ENCODE data around the gene MYOZ2. TPM values are rescaled to one million over a fixed set of nuclear protein-coding genes. Genes with fewer than 3 reads are reported as not detected.

The MYOZ2 gene
- total and polyA plus RNA-seq, 2 of the 13 experiments (the other 11 are each of a cell fraction or from before 2014, with no cell fraction given): 0.03 TPM; not detected in 1

DNA sequence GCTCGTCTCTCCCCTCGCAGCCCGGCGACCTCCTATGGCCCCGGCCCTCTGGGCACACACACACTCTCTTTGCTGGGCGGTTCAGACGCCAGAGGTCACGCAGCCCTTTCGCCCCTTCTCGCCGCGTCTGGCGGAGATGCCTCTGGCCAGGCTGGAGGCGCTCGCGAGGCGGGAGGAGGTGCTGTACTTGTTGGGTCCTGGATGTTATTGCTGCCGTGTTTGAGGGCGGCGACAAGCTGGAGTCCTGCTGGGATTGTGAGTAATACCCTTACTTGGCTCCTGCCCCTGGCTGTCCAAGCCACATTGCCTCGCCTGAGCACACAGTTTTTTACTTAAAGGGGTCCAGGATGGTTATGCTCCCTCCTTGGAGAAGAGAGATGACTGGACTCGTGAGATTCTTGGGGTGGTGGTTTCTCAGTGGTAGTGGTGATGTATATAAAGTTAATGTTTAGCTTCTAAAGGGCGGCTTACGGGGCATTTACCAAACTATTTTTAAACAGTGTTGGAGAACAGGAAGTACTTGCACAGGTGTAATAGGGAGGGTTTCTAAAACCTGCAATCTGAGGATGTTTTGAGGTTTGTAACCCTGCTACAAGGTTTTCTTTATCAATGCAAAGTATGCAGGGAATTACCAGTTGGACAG lies 77.5 kb downstream of the MYOZ2 start (continued):
- TF ChIP-seq, protein P1, sequence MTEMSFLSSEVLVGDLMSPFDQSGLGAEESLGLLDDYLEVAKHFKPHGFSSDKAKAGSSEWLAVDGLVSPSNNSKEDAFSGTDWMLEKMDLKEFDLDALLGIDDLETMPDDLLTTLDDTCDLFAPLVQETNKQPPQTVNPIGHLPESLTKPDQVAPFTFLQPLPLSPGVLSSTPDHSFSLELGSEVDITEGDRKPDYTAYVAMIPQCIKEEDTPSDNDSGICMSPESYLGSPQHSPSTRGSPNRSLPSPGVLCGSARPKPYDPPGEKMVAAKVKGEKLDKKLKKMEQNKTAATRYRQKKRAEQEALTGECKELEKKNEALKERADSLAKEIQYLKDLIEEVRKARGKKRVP (CRISPR knock-in tag; IDR thresholded peaks at IDR 0.05): 0 out of 4 replicates have a peak, but pooled peaks of 1 of the 2 experiments have one; percentile 46
- TF ChIP-seq ARNTL (CRISPR knock-in tag; IDR thresholded peaks at IDR 0.05) (no peak; the same call in 1 of the 2 replicates), ZSCAN25 (CRISPR knock-in tag; IDR thresholded peaks at IDR 0.05) (no peak), ZNF841 (CRISPR knock-in tag; IDR thresholded peaks at IDR 0.05; ENCODE audit: borderline replicate concordance) (no peak), ZNF143 (CRISPR knock-in tag; IDR thresholded peaks at IDR 0.05) (no peak), ZNF235 (CRISPR knock-in tag; IDR thresholded peaks at IDR 0.05; ENCODE audit: borderline replicate concordance) (no peak), ZNF350 (CRISPR knock-in tag; IDR thresholded peaks at IDR 0.05; ENCODE audit: borderline replicate concordance, low read depth) (peak; percentile 89), HHEX (CRISPR knock-in tag; IDR thresholded peaks at IDR 0.05) (no peak), SMARCE1 (IDR thresholded peaks at IDR 0.05; ENCODE audit: borderline replicate concordance) (no peak), ZBTB38 (CRISPR knock-in tag; IDR thresholded peaks at IDR 0.05) (0 out of 2 replicates have a peak, but pooled peaks have one; percentile 42), ZNF83 (CRISPR knock-in tag; IDR thresholded peaks at IDR 0.05; ENCODE audit: borderline replicate concordance) (no peak), RFXAP (CRISPR knock-in tag; IDR thresholded peaks at IDR 0.05; ENCODE audit: borderline replicate concordance) (peak; percentile 59; the same call in 1 of the 2 replicates), SP140L (CRISPR knock-in tag; IDR thresholded peaks at IDR 0.05; ENCODE audit: borderline replicate concordance) (no peak), ZNF3 (CRISPR knock-in tag; IDR thresholded peaks at IDR 0.05) (no peak; the same call in 1 of the 2 replicates), KLF15 (CRISPR knock-in tag; IDR thresholded peaks at IDR 0.05; ENCODE audit: borderline replicate concordance) (no peak; the same call in 1 of the 2 replicates), ZNF224 (CRISPR knock-in tag; IDR thresholded peaks at IDR 0.05) (no peak), SMYD3 (CRISPR knock-in tag; IDR thresholded peaks at IDR 0.05) (no peak), SRF (IDR thresholded peaks at IDR 0.05; ENCODE audit: low read depth, low read length) (no peak)
- TF ChIP-seq, protein P2, sequence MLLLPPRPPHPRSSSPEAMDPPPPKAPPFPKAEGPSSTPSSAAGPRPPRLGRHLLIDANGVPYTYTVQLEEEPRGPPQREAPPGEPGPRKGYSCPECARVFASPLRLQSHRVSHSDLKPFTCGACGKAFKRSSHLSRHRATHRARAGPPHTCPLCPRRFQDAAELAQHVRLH (CRISPR knock-in tag; IDR thresholded peaks at IDR 0.05; ENCODE audit: borderline replicate concordance, low read depth): peak; percentile 39; the same call in 1 of the 2 replicates
- TF ChIP-seq, protein P3, sequence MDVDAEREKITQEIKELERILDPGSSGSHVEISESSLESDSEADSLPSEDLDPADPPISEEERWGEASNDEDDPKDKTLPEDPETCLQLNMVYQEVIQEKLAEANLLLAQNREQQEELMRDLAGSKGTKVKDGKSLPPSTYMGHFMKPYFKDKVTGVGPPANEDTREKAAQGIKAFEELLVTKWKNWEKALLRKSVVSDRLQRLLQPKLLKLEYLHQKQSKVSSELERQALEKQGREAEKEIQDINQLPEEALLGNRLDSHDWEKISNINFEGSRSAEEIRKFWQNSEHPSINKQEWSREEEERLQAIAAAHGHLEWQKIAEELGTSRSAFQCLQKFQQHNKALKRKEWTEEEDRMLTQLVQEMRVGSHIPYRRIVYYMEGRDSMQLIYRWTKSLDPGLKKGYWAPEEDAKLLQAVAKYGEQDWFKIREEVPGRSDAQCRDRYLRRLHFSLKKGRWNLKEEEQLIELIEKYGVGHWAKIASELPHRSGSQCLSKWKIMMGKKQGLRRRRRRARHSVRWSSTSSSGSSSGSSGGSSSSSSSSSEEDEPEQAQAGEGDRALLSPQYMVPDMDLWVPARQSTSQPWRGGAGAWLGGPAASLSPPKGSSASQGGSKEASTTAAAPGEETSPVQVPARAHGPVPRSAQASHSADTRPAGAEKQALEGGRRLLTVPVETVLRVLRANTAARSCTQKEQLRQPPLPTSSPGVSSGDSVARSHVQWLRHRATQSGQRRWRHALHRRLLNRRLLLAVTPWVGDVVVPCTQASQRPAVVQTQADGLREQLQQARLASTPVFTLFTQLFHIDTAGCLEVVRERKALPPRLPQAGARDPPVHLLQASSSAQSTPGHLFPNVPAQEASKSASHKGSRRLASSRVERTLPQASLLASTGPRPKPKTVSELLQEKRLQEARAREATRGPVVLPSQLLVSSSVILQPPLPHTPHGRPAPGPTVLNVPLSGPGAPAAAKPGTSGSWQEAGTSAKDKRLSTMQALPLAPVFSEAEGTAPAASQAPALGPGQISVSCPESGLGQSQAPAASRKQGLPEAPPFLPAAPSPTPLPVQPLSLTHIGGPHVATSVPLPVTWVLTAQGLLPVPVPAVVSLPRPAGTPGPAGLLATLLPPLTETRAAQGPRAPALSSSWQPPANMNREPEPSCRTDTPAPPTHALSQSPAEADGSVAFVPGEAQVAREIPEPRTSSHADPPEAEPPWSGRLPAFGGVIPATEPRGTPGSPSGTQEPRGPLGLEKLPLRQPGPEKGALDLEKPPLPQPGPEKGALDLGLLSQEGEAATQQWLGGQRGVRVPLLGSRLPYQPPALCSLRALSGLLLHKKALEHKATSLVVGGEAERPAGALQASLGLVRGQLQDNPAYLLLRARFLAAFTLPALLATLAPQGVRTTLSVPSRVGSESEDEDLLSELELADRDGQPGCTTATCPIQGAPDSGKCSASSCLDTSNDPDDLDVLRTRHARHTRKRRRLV (CRISPR knock-in tag; IDR thresholded peaks at IDR 0.05): no peak
- TF ChIP-seq, protein P4, sequence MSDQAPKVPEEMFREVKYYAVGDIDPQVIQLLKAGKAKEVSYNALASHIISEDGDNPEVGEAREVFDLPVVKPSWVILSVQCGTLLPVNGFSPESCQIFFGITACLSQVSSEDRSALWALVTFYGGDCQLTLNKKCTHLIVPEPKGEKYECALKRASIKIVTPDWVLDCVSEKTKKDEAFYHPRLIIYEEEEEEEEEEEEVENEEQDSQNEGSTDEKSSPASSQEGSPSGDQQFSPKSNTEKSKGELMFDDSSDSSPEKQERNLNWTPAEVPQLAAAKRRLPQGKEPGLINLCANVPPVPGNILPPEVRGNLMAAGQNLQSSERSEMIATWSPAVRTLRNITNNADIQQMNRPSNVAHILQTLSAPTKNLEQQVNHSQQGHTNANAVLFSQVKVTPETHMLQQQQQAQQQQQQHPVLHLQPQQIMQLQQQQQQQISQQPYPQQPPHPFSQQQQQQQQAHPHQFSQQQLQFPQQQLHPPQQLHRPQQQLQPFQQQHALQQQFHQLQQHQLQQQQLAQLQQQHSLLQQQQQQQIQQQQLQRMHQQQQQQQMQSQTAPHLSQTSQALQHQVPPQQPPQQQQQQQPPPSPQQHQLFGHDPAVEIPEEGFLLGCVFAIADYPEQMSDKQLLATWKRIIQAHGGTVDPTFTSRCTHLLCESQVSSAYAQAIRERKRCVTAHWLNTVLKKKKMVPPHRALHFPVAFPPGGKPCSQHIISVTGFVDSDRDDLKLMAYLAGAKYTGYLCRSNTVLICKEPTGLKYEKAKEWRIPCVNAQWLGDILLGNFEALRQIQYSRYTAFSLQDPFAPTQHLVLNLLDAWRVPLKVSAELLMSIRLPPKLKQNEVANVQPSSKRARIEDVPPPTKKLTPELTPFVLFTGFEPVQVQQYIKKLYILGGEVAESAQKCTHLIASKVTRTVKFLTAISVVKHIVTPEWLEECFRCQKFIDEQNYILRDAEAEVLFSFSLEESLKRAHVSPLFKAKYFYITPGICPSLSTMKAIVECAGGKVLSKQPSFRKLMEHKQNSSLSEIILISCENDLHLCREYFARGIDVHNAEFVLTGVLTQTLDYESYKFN (CRISPR knock-in tag; conservative IDR thresholded peaks at IDR 0.05): peak; percentile 52

Measured in HepG2 (cell line).